ENCODE measurements around the gene RNLS. TPM values are rescaled to one million over a fixed set of nuclear protein-coding genes. Genes with fewer than 3 reads are reported as not detected.

RNLS gene
- total RNA-seq, 1 experiment from 2014 or later: not detected

GRCh38 chr10:88608780-88609179 lies 25.7 kb upstream of the RNLS start:
- DNase-seq (ENCODE audit: low read depth, low spot score) (no peak), ATAC-seq (no peak)
- Histone ChIP-seq H3K9me3 (ENCODE audit: control insufficient read depth in 1 of 2, insufficient read depth in 1 of 2, low read depth in 1 of 2, low read length in 2 of 2) (no peaks in the 10 kb centered on the region), H3K9me2 (ENCODE audit: insufficient read depth) (no peaks in the 10 kb centered on the region), H3K4me3 (replicated peaks in 1 of 2; ENCODE audit: low read depth in 1 of 2, low read length in 2 of 2) (no peak overlapping the region), H2AFZ (ENCODE audit: low read depth, low read length, poor library complexity, severe bottlenecking) (no peak overlapping the region), H3K27ac (ENCODE audit: low read depth, low read length) (no peak overlapping the region), H3K9ac (ENCODE audit: low read length) (no peak overlapping the region), H3K4me2 (ENCODE audit: low read length) (no peak overlapping the region), H3K36me3 (ENCODE audit: control insufficient read depth in 1 of 2, insufficient read depth in 2 of 2, low read length in 2 of 2) (no peaks in the 10 kb centered on the region), H3K27me3 (ENCODE audit: insufficient read depth, low read length) (no peaks in the 10 kb centered on the region), H3K4me1 (ENCODE audit: control insufficient read depth in 1 of 2, insufficient read depth in 2 of 2, low read length in 2 of 2) (no peaks in the 10 kb centered on the region), H3K79me2 (ENCODE audit: insufficient read depth, low read length) (no peaks in the 10 kb centered on the region), H4K20me1 (ENCODE audit: insufficient read depth) (no peaks in the 10 kb centered on the region)
- no TSS peak for BruUV-seq (replicated peaks)
- TF ChIP-seq TCF7L2 (IDR thresholded peaks at IDR 0.05; ENCODE audit: borderline replicate concordance, extremely low read depth, insufficient read depth, insufficient read length) (no peak), EGR1 (IDR thresholded peaks at IDR 0.05; ENCODE audit: low read depth) (no peak), FOSL1 (IDR thresholded peaks at IDR 0.05; ENCODE audit: low read depth) (no peak), CBX3 (IDR thresholded peaks at IDR 0.05; ENCODE audit: low read depth) (no peak), CEBPB (IDR thresholded peaks at IDR 0.05; ENCODE audit: low read depth) (no peak), SRF (IDR thresholded peaks at IDR 0.05; ENCODE audit: low read depth) (no peak), JUND (IDR thresholded peaks at IDR 0.05) (no peak)
- ChIA-PET RAD21 (ENCODE audit: low non-redundant PET in 1 of 2, low total read pairs in 2 of 2, uncharacterized antibody in 2 of 2, unreplicated experiment in 2 of 2) (no interaction called here), POLR2A (no interaction called here), CTCF (no interaction called here)
- intact Hi-C loops (cut with micrococcal nuclease): no loop called here

GRCh38 chr10:88608052-88608732 lies 25.1 kb upstream of the RNLS start:
- no peak for ATAC-seq
- Histone ChIP-seq H3K27me3 (ENCODE audit: insufficient read depth, low read length) (no peaks in the 10 kb centered on the region), H3K9ac (ENCODE audit: low read length) (no peak overlapping the region), H3K4me2 (ENCODE audit: low read length) (no peak overlapping the region), H3K36me3 (ENCODE audit: control insufficient read depth in 1 of 2, insufficient read depth in 2 of 2, low read length in 2 of 2) (no peaks in the 10 kb centered on the region), H3K9me2 (ENCODE audit: insufficient read depth) (no peaks in the 10 kb centered on the region), H3K79me2 (ENCODE audit: insufficient read depth, low read length) (no peaks in the 10 kb centered on the region), H3K4me1 (ENCODE audit: control insufficient read depth in 1 of 2, insufficient read depth in 2 of 2, low read length in 2 of 2) (no peaks in the 10 kb centered on the region), H3K27ac (ENCODE audit: low read depth, low read length) (no peak overlapping the region), H2AFZ (ENCODE audit: low read depth, low read length, poor library complexity, severe bottlenecking) (no peak overlapping the region), H3K9me3 (ENCODE audit: control insufficient read depth in 1 of 2, insufficient read depth in 1 of 2, low read depth in 1 of 2, low read length in 2 of 2) (no peaks in the 10 kb centered on the region), H4K20me1 (ENCODE audit: insufficient read depth) (no peaks in the 10 kb centered on the region), H3K4me3 (replicated peaks in 1 of 2; ENCODE audit: low read depth in 1 of 2, low read length in 2 of 2) (no peak overlapping the region)
- POLR2A ChIA-PET: no interaction called here
- intact Hi-C loops (cut with micrococcal nuclease): no loop called here
- BruUV-seq (replicated peaks): no TSS peak
- TF ChIP-seq YY1 (IDR thresholded peaks at IDR 0.05; ENCODE audit: extremely low read depth, insufficient replicate concordance, low read depth, low read length) (no peak), EGR1 (IDR thresholded peaks at IDR 0.05; ENCODE audit: low read depth) (no peak), CBX3 (IDR thresholded peaks at IDR 0.05; ENCODE audit: low read depth) (no peak), EZH2 (IDR thresholded peaks at IDR 0.05) (no peak), SRF (IDR thresholded peaks at IDR 0.05; ENCODE audit: low read depth) (no peak), ZFX (IDR thresholded peaks at IDR 0.05) (no peak), ZBTB33 (IDR thresholded peaks at IDR 0.05; ENCODE audit: extremely low read depth, insufficient replicate concordance, low read length) (no peak), POLR2A (IDR thresholded peaks at IDR 0.05; ENCODE audit: borderline replicate concordance, extremely low read depth, insufficient read depth, insufficient read length) (no peak)
- RAD21 ChIA-PET (ENCODE audit: low non-redundant PET in 1 of 2, low total read pairs in 2 of 2, uncharacterized antibody in 2 of 2, unreplicated experiment in 2 of 2): no interaction called here
- CTCF ChIA-PET: no interaction called here
- no peak for DNase-seq (ENCODE audit: low read depth, low spot score)

All from HCT116 (cell line).